Glutamatergic neuron (in vitro differentiated cells): ENCODE results near the gene CHCHD1. TPM values are rescaled to one million over a fixed set of nuclear protein-coding genes. Genes with fewer than 3 reads are reported as not detected.

Experiments used
- DNase-seq: peaks from one replicate; pipeline ENCODE4 v3.0.0; 2022
- H3K27ac Mint-ChIP-seq: one replicate; pipeline ENCODE4 v1.8.0; 2020; ENCODE audit warnings: mild to moderate bottlenecking, mixed read lengths, inconsistent platforms; ENCODE audit not compliant: unreplicated experiment
- H3K27me3 Mint-ChIP-seq: one replicate; pipeline ENCODE4 v1.8.0; 2020; ENCODE audit warnings: mild to moderate bottlenecking, moderate library complexity, mixed read lengths, inconsistent platforms; ENCODE audit not compliant: unreplicated experiment
- H3K36me3 Mint-ChIP-seq: one replicate; pipeline ENCODE4 v1.8.0; 2020; ENCODE audit warnings: mild to moderate bottlenecking, mixed read lengths, inconsistent platforms; ENCODE audit not compliant: unreplicated experiment
- H3K4me1 Mint-ChIP-seq: one replicate; pipeline ENCODE4 v1.8.0; 2020; ENCODE audit warnings: mild to moderate bottlenecking, low read depth, mixed read lengths, inconsistent platforms; ENCODE audit not compliant: unreplicated experiment
- H3K4me3 Mint-ChIP-seq: one replicate; pipeline ENCODE4 v1.8.0; 2020; ENCODE audit warnings: mild to moderate bottlenecking, mixed read lengths, inconsistent platforms; ENCODE audit not compliant: unreplicated experiment
- H3K9me3 Mint-ChIP-seq: one replicate; pipeline ENCODE4 v1.8.0; 2020; ENCODE audit warnings: mild to moderate bottlenecking, moderate library complexity, mixed read lengths, inconsistent platforms; ENCODE audit not compliant: unreplicated experiment
- total RNA-seq: library from RNA; stranded (reverse); fragmentation: NEBNext Ultra II Directional; extraction: Animal tissue kit (Norgen Biotek cat#: 25700); gene quantifications from one replicate; pipeline ENCODE4 v1.2.1, GENCODE V29; 2021; ENCODE audit not compliant: unreplicated experiment
- TF ChIP-seq, protein P1 (sequence below): fragments of 200-600 bp; sonication (generic); IDR thresholded peaks from one replicate; pipeline ENCODE4 v1.5.0; 2021; ENCODE audit not compliant: partially characterized antibody, unreplicated experiment

The CHCHD1 gene
- total RNA-seq, 1 donor from 2014 or later, result 30.9 TPM

DNA sequence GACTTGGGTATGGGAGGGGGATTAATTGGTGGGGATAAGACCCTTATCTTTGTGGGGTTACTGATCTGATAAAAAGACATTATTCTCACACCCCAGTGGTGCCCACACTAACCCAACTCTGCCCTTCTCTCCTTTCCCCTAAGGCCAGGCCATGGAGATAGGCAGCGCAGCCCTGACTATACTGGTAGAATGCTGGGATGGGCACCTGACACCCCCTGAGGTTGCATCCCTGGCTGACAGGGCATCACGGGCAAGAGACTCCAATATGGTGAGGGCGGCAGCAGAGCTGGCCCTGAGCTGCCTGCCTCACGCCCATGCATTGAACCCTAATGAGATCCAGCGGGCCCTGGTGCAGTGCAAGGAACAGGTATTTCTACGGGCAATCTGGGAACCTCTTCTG lies 16.2 kb downstream of the CHCHD1 start:
- Mint-ChIP-seq H3K4me1 (no peaks in the 10 kb centered on the region), H3K4me3 (no peak overlapping the region), H3K27me3 (peaks cover 8% of the 10 kb centered on the region), H3K9me3 (peaks cover 8% of the 10 kb centered on the region), H3K36me3 (no peaks in the 10 kb centered on the region), H3K27ac (no peak overlapping the region)
- TF ChIP-seq, protein P1, sequence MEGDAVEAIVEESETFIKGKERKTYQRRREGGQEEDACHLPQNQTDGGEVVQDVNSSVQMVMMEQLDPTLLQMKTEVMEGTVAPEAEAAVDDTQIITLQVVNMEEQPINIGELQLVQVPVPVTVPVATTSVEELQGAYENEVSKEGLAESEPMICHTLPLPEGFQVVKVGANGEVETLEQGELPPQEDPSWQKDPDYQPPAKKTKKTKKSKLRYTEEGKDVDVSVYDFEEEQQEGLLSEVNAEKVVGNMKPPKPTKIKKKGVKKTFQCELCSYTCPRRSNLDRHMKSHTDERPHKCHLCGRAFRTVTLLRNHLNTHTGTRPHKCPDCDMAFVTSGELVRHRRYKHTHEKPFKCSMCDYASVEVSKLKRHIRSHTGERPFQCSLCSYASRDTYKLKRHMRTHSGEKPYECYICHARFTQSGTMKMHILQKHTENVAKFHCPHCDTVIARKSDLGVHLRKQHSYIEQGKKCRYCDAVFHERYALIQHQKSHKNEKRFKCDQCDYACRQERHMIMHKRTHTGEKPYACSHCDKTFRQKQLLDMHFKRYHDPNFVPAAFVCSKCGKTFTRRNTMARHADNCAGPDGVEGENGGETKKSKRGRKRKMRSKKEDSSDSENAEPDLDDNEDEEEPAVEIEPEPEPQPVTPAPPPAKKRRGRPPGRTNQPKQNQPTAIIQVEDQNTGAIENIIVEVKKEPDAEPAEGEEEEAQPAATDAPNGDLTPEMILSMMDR, result no peak
- no peak for DNase-seq

DNA sequence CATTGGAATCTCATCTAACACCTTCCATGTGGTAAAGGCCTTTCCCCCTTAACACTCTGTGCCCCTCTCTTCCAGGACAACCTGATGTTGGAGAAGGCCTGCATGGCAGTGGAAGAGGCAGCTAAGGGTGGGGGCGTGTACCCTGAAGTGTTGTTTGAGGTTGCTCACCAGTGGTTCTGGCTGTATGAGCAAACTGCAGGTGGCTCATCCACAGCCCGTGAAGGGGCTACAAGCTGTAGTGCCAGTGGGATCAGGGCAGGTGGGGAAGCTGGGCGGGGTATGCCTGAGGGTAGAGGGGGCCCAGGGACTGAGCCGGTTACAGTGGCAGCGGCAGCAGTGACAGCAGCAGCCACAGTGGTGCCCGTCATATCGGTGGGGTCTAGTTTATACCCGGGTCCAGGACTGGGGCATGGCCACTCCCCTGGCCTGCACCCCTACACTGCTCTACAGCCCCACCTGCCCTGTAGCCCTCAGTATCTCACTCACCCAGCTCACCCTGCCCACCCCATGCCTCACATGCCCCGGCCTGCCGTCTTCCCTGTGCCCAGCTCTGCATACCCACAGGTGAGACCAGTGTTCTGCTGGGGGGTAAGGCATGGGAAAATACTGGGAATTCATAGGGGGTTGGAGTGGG lies 17.2 kb downstream of the CHCHD1 start:
- Mint-ChIP-seq H3K4me3 (no peak overlapping the region), H3K9me3 (peaks cover 8% of the 10 kb centered on the region), H3K4me1 (no peaks in the 10 kb centered on the region), H3K27ac (no peak overlapping the region), H3K27me3 (peaks cover 6% of the 10 kb centered on the region), H3K36me3 (no peaks in the 10 kb centered on the region)
- DNase-seq, result no peak
- TF ChIP-seq, protein P1, result no peak

DNA sequence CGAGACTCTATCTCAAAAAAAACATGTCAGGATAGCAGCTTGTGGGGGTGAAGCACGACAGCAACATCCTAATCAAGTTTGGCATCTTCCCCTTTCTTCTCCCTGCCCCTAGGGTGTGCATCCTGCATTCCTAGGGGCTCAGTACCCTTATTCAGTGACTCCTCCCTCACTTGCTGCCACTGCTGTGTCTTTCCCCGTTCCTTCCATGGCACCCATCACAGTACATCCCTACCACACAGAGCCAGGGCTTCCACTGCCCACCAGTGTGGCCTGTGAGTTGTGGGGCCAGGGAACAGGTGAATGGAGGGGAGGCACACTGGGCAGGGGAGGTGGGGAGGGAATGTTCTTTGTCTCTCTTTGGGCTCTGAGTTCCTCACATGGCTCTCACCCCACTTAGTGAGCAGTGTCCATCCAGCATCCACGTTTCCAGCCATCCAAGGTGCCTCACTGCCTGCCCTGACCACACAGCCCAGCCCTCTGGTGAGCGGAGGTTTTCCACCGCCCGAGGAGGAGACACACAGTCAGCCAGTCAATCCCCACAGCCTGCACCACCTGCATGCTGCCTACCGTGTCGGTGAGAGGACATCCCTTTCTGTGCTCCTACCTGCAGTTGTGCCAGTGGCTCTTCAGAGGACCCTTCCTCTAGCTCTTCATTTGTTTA lies 18.2 kb downstream of the CHCHD1 start:
- H3K4me3 Mint-ChIP-seq, result no peak overlapping the region
- peaks cover 4% of the 10 kb centered on the region for H3K27me3 Mint-ChIP-seq
- peaks cover 8% of the 10 kb centered on the region for H3K9me3 Mint-ChIP-seq
- TF ChIP-seq, protein P1, result no peak
- no peak overlapping the region for H3K27ac Mint-ChIP-seq
- DNase-seq, result no peak
- H3K36me3 Mint-ChIP-seq, result no peaks in the 10 kb centered on the region
- no peaks in the 10 kb centered on the region for H3K4me1 Mint-ChIP-seq

DNA sequence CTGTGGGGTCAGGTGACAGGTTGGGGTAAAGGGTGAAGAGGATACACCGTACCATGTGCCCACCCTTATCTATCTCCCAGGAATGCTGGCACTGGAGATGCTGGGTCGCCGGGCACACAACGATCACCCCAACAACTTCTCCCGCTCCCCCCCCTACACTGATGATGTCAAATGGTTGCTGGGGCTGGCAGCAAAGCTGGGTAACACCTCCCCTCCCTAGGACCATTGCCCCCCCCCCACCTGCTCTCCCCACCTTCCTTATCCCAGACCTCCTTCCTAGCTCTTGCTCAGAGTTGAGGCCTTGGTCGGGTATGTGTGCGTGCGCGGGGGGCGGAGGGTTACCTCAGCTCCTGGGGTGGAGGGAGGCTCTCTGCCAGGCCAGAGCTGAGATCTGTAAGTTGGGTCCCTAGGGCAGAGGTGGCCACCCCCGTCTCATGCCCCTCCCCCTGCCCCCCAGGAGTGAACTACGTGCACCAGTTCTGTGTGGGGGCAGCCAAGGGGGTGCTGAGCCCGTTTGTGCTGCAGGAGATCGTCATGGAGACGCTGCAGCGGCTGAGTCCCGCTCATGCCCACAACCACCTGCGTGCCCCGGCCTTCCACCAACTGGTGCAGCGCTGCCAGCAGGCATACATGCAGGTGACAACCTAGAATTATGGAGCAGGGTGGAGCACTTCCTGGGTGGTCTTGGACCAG lies 18.9 kb downstream of the CHCHD1 start:
- Mint-ChIP-seq H3K27me3 (peaks cover 4% of the 10 kb centered on the region), H3K4me3 (no peak overlapping the region), H3K9me3 (peaks cover 8% of the 10 kb centered on the region)

More for the DNA sequence above, 18.9 kb downstream of the CHCHD1 start:
- TF ChIP-seq, protein P1, result no peak
- no peak overlapping the region for H3K27ac Mint-ChIP-seq
- DNase-seq, result no peak
- H3K36me3 Mint-ChIP-seq, result no peaks in the 10 kb centered on the region
- H3K4me1 Mint-ChIP-seq, result no peaks in the 10 kb centered on the region
